Measurements from ENCODE around the gene C2CD2L. TPM values are rescaled to one million over a fixed set of nuclear protein-coding genes. Genes with fewer than 3 reads are reported as not detected.

Gene C2CD2L
- total RNA-seq, 1 donor from 2014 or later, result 12.1 TPM

GRCh38 chr11:119084663-119085436, 22.3 kb upstream of the C2CD2L start, which contains the start of gene HMBS:
Gene HMBS (plus strand): TSS chr11:119084881. CDS start chr11:119085034, 153 bp downstream.
- Mint-ChIP-seq H3K27ac (ENCODE audit: unreplicated experiment) (peak within 1 kb of the TSS; percentile 92), H3K4me3 (ENCODE audit: unreplicated experiment) (peak within 1 kb of the TSS; percentile 91), H3K36me3 (ENCODE audit: low read depth) (peaks cover 14% of the 10 kb centered on the region), H3K27me3 (ENCODE audit: low read depth) (no peaks in the 10 kb centered on the region), H3K9me3 (ENCODE audit: low read depth) (no peaks in the 10 kb centered on the region), H3K4me1 (ENCODE audit: low read depth) (peaks cover 18% of the 10 kb centered on the region)
- peak; percentile 95 for DNase-seq (ENCODE audit: low spot score)
- TF ChIP-seq CTCF (IDR thresholded peaks at IDR 0.05), result no peak

- Mint-ChIP-seq H3K36me3 (ENCODE audit: low read depth) (peaks cover 12% of the 10 kb centered on the region), H3K4me3 (ENCODE audit: unreplicated experiment) (peak overlapping the region; percentile 91), H3K9me3 (ENCODE audit: low read depth) (no peaks in the 10 kb centered on the region), H3K4me1 (ENCODE audit: low read depth) (peaks cover 18% of the 10 kb centered on the region), H3K27ac (ENCODE audit: unreplicated experiment) (peak overlapping the region; percentile 92), H3K27me3 (ENCODE audit: low read depth) (no peaks in the 10 kb centered on the region)
- DNase-seq (ENCODE audit: low spot score), result no peak
- no peak for TF ChIP-seq CTCF (IDR thresholded peaks at IDR 0.05)
Measured at GRCh38 chr11:119085437-119085847, 21.7 kb upstream of the C2CD2L start.

- Mint-ChIP-seq H3K4me3 (ENCODE audit: unreplicated experiment) (no peak overlapping the region), H3K27me3 (ENCODE audit: low read depth) (no peaks in the 10 kb centered on the region), H3K4me1 (ENCODE audit: low read depth) (peaks cover 24% of the 10 kb centered on the region), H3K36me3 (ENCODE audit: low read depth) (peaks cover under 1% of the 10 kb centered on the region), H3K27ac (ENCODE audit: unreplicated experiment) (no peak overlapping the region), H3K9me3 (ENCODE audit: low read depth) (no peaks in the 10 kb centered on the region)
- no peak for DNase-seq (ENCODE audit: low spot score)
- TF ChIP-seq CTCF (IDR thresholded peaks at IDR 0.05), result no peak
Measured at GRCh38 chr11:119087123-119087522, 20.0 kb upstream of the C2CD2L start.

- Mint-ChIP-seq H3K27me3 (ENCODE audit: low read depth) (no peaks in the 10 kb centered on the region), H3K4me3 (ENCODE audit: unreplicated experiment) (no peak overlapping the region), H3K4me1 (ENCODE audit: low read depth) (peaks cover 30% of the 10 kb centered on the region), H3K27ac (ENCODE audit: unreplicated experiment) (no peak overlapping the region), H3K9me3 (ENCODE audit: low read depth) (no peaks in the 10 kb centered on the region), H3K36me3 (ENCODE audit: low read depth) (peaks cover 2% of the 10 kb centered on the region)
- no peak for DNase-seq (ENCODE audit: low spot score)
- TF ChIP-seq CTCF (IDR thresholded peaks at IDR 0.05), result no peak
Measured at GRCh38 chr11:119087747-119088241, 19.4 kb upstream of the C2CD2L start.

GRCh38 chr11:119088406-119088805, 18.7 kb upstream of the C2CD2L start:
- no peak for DNase-seq (ENCODE audit: low spot score)
- Mint-ChIP-seq H3K4me1 (ENCODE audit: low read depth) (peaks cover 37% of the 10 kb centered on the region), H3K9me3 (ENCODE audit: low read depth) (no peaks in the 10 kb centered on the region), H3K27ac (ENCODE audit: unreplicated experiment) (no peak overlapping the region), H3K27me3 (ENCODE audit: low read depth) (no peaks in the 10 kb centered on the region), H3K36me3 (ENCODE audit: low read depth) (peaks cover 2% of the 10 kb centered on the region), H3K4me3 (ENCODE audit: unreplicated experiment) (no peak overlapping the region)
- TF ChIP-seq CTCF (IDR thresholded peaks at IDR 0.05), result no peak

Measured in chondrocyte (in vitro differentiated cells).